ENCODE results near the gene ACAA1. TPM values are rescaled to one million over a fixed set of nuclear protein-coding genes. Genes with fewer than 3 reads are reported as not detected.
"Not testable (repeated sequence)": the region's sequence is repeated elsewhere in the genome, so short reads cannot be mapped to it uniquely, and the experiment has no call there.

Gene ACAA1
- polyA plus RNA-seq, 1 experiment = 47.6 TPM

DNA sequence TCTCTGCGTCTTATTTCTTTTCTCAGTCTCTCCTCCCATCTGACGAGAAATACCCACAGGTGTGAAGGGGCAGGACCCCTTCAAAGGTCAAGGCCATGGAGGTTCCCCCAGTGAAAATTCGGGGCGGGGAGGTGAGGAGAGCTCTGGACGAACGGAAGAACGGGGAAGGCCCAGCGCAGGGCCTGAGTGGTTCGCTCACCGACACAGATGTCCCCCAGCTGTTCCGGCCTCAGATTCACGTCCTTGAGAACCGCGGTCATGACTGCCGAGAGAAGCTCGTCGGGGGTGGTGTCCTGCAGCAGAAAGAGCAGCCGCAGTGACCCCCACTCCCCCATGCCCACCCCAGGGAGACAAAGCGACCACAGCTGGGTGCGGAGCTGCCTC, 542 bp downstream of the ACAA1 start:
- ChIA-PET POLR2A (interaction anchor here (1.1 to 2.2 kb wide), 4 partner anchors 8 to 111 kb away, joined by 3 to 27 read pairs (median 5); partner anchors contain the start of gene OXSR1), CTCF (interaction anchor here (1.0 to 2.6 kb wide), 5 partner anchors 111 to 360 kb away, joined by 3 to 13 read pairs (median 8); partner anchors contain the start of genes EXOG and XYLB)
- DNase-seq (ENCODE audit: low read depth, low spot score) = peak; percentile 8

DNA sequence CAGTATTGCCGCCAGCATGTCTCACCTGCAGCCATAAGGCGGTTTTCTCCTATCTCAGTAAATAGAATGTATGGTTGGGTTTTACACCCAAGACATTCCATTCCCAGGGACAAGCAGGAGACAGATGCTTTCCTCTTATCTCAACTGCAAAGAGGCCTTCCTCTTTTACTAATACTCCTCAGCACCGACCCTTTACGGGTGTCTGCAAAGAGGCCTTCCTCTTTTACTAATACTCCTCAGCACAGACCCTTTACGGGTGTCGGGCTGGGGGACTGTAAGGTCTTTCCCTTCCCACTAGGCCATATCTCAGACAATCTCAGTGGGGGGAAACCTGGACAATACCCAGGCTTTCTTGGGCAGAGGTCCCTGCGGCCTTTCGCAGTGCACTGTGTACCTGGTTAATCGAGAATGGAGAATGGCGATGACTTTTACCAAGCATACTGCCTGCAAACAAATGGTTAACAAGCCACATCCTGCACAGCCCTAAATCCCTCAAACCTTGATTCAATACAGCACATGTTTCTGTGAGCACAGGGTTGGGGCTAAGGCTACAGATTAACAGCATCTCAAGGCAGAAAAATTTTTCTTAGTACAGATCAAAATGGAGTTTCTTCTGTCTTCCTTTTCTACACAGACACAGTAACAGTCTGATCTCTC, 1.2 kb downstream of the ACAA1 start:
- peak overlapping the region; percentile 61 for H3K27ac ChIP-seq (ENCODE audit: low read depth, low read length)
- H3K27me3 ChIP-seq (ENCODE audit: control insufficient read depth, insufficient read depth, low read length); DNase-seq (ENCODE audit: low read depth, low spot score); H3K9me3 ChIP-seq (ENCODE audit: control insufficient read depth, insufficient read depth, low read length): not testable (repeated sequence)
- ChIA-PET POLR2A (interaction anchor here (2.2 kb wide), 1 partner anchor 30 kb away, joined by 27 read pairs; the partner anchor contains the start of gene OXSR1), CTCF (interaction anchor here (1.6 to 2.6 kb wide), 3 partner anchors 112 to 345 kb away, joined by 4 to 13 read pairs (median 9); partner anchors contain the start of gene XYLB)
- H3K4me3 ChIP-seq (ENCODE audit: low read depth, low read length) = peak overlapping the region; percentile 88

More for the DNA sequence above, 542 bp downstream of the ACAA1 start:
- TF ChIP-seq, protein P1, sequence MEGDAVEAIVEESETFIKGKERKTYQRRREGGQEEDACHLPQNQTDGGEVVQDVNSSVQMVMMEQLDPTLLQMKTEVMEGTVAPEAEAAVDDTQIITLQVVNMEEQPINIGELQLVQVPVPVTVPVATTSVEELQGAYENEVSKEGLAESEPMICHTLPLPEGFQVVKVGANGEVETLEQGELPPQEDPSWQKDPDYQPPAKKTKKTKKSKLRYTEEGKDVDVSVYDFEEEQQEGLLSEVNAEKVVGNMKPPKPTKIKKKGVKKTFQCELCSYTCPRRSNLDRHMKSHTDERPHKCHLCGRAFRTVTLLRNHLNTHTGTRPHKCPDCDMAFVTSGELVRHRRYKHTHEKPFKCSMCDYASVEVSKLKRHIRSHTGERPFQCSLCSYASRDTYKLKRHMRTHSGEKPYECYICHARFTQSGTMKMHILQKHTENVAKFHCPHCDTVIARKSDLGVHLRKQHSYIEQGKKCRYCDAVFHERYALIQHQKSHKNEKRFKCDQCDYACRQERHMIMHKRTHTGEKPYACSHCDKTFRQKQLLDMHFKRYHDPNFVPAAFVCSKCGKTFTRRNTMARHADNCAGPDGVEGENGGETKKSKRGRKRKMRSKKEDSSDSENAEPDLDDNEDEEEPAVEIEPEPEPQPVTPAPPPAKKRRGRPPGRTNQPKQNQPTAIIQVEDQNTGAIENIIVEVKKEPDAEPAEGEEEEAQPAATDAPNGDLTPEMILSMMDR (IDR thresholded peaks at IDR 0.05; ENCODE audit: low read depth, low read length) = no peak
- no peaks in the 10 kb centered on the region; the same call in 1 of the 2 replicates for H3K9me3 ChIP-seq (ENCODE audit: control insufficient read depth, insufficient read depth, low read length)
- no peaks in the 10 kb centered on the region for H3K27me3 ChIP-seq (ENCODE audit: control insufficient read depth, insufficient read depth, low read length)
- H3K4me3 ChIP-seq (ENCODE audit: low read depth, low read length) = peak overlapping the region; percentile 88
- H3K27ac ChIP-seq (ENCODE audit: low read depth, low read length) = peak overlapping the region; percentile 61

DNA sequence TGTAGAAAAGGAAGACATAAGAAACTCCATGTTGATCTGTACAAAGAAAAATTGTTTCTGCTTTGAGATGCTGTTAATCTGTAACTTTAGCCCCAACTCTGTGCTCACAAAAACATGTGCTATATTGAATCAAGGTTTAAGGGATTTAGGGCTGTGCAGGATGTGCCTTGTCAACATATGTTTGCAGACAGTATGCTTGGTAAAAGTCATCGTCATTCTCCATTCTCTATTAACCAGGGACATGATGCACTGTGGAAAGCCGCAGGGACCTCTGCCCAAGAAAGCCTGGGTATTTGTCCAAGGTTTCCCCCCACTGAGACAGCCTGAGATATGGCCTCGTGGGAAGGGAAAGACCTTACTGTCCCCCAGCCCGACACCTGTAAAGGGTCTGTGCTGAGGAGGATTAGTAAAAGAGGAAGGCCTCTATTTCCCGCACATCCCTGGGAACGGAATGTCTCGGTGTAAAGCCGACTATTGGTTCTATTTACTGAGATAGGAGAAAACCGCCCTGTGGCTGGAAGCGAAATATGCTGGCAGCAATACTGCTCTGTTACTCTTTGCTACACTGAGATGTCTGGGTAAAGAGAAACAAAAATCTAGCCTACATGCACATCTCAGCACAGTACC, 2.3 kb downstream of the ACAA1 start:
- POLR2A ChIA-PET; H3K4me3 ChIP-seq (ENCODE audit: low read depth, low read length); DNase-seq (ENCODE audit: low read depth, low spot score); CTCF ChIA-PET; H3K9me3 ChIP-seq (ENCODE audit: control insufficient read depth, insufficient read depth, low read length); H3K27me3 ChIP-seq (ENCODE audit: control insufficient read depth, insufficient read depth, low read length); H3K27ac ChIP-seq (ENCODE audit: low read depth, low read length): not testable (repeated sequence)

DNA sequence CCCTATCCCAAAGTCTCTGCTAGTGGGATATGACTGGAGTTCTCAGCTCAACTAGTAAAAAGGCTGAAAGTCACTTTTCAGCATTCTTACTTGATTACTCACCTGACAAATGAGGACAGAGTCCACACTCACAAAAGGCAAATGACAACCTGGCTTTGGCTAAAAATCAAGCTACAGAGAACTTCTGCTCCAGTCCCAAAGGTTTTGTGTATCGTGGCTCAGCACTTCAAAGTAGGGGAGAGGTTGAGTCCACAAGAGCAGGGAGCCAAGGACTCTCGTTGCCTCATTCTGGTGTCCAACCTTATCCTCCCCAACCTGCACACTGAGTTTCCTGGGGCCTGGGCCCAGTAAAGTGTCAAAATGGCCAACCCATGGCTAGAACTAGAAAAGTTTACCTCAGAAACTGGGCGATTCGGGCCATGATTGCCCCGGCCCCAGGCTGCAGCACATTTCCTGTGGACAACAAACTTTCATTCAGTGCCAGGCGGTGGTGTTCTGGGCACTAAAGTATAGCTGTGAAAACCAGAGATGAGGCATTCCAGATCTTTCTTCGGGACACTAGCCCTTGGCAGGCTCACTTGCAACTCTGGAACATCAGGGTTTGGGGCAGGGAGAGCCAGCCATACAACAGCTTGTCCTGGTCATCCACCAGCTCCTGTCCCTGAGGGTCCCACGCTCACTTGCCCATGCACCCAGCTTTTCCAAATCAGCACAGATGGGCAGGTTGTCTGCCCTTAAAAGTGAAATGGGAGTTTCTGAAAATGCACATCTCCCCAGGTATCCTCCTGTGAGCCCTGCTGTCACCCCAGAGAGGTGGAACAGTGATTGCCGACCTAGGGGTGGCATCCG, 3.1 kb downstream of the ACAA1 start:
- ChIA-PET CTCF (interaction anchor here (1.0 kb wide), 1 partner anchor 114 kb away, joined by 4 read pairs; no protein-coding TSS in a partner anchor), POLR2A (no interaction called here)
- Histone ChIP-seq H3K9me3 (ENCODE audit: control insufficient read depth, insufficient read depth, low read length) (no peaks in the 10 kb centered on the region; the same call in 1 of the 2 replicates), H3K27ac (ENCODE audit: low read depth, low read length) (no peak overlapping the region), H3K27me3 (ENCODE audit: control insufficient read depth, insufficient read depth, low read length) (no peaks in the 10 kb centered on the region), H3K4me3 (ENCODE audit: low read depth, low read length) (no peak overlapping the region)
- TF ChIP-seq, protein P1 (IDR thresholded peaks at IDR 0.05; ENCODE audit: low read depth, low read length) = no peak
- no peak for DNase-seq (ENCODE audit: low read depth, low spot score)

DNA sequence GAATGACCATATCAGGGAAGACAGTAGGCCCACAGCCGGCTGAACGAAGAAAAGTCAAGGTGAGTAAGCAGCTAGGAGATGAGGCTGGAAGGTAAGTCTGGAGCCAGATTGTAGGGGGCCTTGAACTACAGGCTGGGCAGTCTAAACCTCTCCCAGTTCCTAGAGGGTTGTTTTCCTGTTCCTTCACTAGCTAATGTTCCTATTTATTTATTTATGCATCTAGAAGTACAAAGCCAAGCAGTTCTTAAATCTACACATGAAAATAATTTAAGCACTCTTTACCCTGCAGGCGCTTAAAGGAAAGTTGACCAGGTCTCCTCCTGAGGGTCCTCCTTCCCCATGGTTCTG, 3.7 kb downstream of the ACAA1 start:
- H3K4me3 ChIP-seq (ENCODE audit: low read depth, low read length) = no peak overlapping the region
- no peak overlapping the region for H3K27ac ChIP-seq (ENCODE audit: low read depth, low read length)
- H3K27me3 ChIP-seq (ENCODE audit: control insufficient read depth, insufficient read depth, low read length) = no peaks in the 10 kb centered on the region
- no peaks in the 10 kb centered on the region; the same call in 1 of the 2 replicates for H3K9me3 ChIP-seq (ENCODE audit: control insufficient read depth, insufficient read depth, low read length)
- DNase-seq (ENCODE audit: low read depth, low spot score) = no peak
- TF ChIP-seq, protein P1 (IDR thresholded peaks at IDR 0.05; ENCODE audit: low read depth, low read length) = no peak
- CTCF ChIA-PET = interaction anchor here (1.0 to 4.7 kb wide), 2 partner anchors 114 to 213 kb away, joined by 4 to 20 read pairs; partner anchors contain the start of gene XYLB
- POLR2A ChIA-PET = no interaction called here

Measured in AG04450 (cell line).